Uterus (tissue), 4 donors: ENCODE measurements around the gene ISYNA1. TPM values are rescaled to one million over a fixed set of nuclear protein-coding genes. Genes with fewer than 3 reads are reported as not detected.

ENCODE experiments used
- DNase-seq, 2 donors: peaks; one replicate each; pipeline ENCODE4 v3.0.0-alpha.2; 2019 to 2020
- H3K27ac ChIP-seq, 2 donors: fragments of 200-600 bp; sonication (generic); 1 replicate in 1 of 2; 2 replicates in 1 of 2; pipeline ENCODE4 v1.5.1; 2016 to 2018
- H3K27me3 ChIP-seq, 2 donors: fragments of 200-600 bp; sonication (generic); one replicate each; pipeline ENCODE4 v1.5.1; 2018 to 2019; ENCODE audit warnings: control low read depth in 1 of 2
- H3K36me3 ChIP-seq, 2 donors: fragments of 200-600 bp; sonication (generic); one replicate each; pipeline ENCODE4 v1.5.1; 2019; ENCODE audit warnings: control low read depth in 1 of 2
- H3K4me1 ChIP-seq, 2 donors: fragments of 200-600 bp; sonication (generic); one replicate each; pipeline ENCODE4 v1.5.1; 2018 to 2019; ENCODE audit warnings: control low read depth in 1 of 2
- H3K4me3 ChIP-seq, 2 donors: fragments of 200-600 bp; sonication (generic); 1 replicate in 1 of 2; 2 replicates in 1 of 2; pipeline ENCODE4 v1.5.1; 2018 to 2019; ENCODE audit warnings: mild to moderate bottlenecking in 1 of 2
- H3K9me3 ChIP-seq, 2 donors: fragments of 200-600 bp; sonication (generic); one replicate each; pipeline ENCODE4 v1.5.1; 2019; ENCODE audit warnings: control low read depth in 1 of 2
- POLR2A ChIP-seq, 2 donors: fragments of 450-650 bp; IDR thresholded peaks; one replicate each; pipeline ENCODE4 v1.6.1; 2016; ENCODE audit warnings: antibody characterized with exemption in 2 of 2, mild to moderate bottlenecking in 1 of 2, moderate library complexity in 1 of 2
- intact Hi-C: fragments of 100-400 bp; cut with DNase I; formaldehyde crosslinking; loops from one replicate; pipeline ENCODE4 v1.15.1; 2023; ENCODE audit warnings: low total_unique reads
- total RNA-seq, 4 donors: library from RNA; depleted of rRNA in 3 of 4; stranded (reverse); fragments of >200 nt in 3 of 4; gene quantifications; one replicate each; pipeline versions ENCODE4 v1.1.0 to v1.2.4, GENCODE V29; 2014 to 2023
- TF ChIP-seq, protein P1 (sequence below), 4 experiments: fragments of 200-600 bp in 2 of 4; fragments of 450-650 bp in 2 of 4; sonication (generic) in 2 of 4; IDR thresholded peaks; one replicate each; pipeline ENCODE4 v1.5.1; 2016 to 2019; ENCODE audit warnings: antibody characterized with exemption in 4 of 4, mild to moderate bottlenecking in 2 of 4, moderate library complexity in 1 of 4
- donor health status: DM: yes; HTN: yes; CAD: no.

ISYNA1 gene
- total RNA-seq, 4 donors from 2014 or later, result 56.8 to 152 (median 106) TPM

DNA sequence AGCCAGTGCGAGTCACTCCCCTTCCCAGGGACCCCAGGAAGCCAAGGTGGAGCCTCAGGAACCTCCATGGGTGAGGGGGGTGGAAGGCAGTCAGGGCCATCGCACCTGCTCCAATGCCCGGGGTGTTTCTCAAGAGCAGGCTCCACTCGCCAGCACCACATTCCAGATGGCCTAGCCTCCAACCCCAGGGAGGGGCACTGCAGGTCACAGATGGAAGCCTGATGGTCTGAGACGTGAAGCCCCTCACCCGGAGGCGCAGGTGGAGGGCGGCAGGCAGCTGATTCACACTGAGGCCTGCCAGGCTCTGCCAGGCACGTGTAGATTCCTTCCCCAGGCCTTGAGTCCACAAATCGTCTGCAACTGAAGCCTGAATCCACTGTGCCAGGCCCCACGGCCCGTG lies 23.0 kb upstream of the ISYNA1 start:
- H3K9me3 ChIP-seq, result no peaks in the 10 kb centered on the region
- peaks cover 20 to 36% of the 10 kb centered on the region in 2 donors for H3K4me1 ChIP-seq
- H3K27ac ChIP-seq, result peak overlapping the region; percentile 86
- H3K36me3 ChIP-seq, result no peaks in the 10 kb centered on the region
- H3K27me3 ChIP-seq, result no peaks in the 10 kb centered on the region
- H3K4me3 ChIP-seq, result no peak overlapping the region
- TF ChIP-seq POLR2A (IDR thresholded peaks at IDR 0.05), result no peak
- TF ChIP-seq, protein P1, sequence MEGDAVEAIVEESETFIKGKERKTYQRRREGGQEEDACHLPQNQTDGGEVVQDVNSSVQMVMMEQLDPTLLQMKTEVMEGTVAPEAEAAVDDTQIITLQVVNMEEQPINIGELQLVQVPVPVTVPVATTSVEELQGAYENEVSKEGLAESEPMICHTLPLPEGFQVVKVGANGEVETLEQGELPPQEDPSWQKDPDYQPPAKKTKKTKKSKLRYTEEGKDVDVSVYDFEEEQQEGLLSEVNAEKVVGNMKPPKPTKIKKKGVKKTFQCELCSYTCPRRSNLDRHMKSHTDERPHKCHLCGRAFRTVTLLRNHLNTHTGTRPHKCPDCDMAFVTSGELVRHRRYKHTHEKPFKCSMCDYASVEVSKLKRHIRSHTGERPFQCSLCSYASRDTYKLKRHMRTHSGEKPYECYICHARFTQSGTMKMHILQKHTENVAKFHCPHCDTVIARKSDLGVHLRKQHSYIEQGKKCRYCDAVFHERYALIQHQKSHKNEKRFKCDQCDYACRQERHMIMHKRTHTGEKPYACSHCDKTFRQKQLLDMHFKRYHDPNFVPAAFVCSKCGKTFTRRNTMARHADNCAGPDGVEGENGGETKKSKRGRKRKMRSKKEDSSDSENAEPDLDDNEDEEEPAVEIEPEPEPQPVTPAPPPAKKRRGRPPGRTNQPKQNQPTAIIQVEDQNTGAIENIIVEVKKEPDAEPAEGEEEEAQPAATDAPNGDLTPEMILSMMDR (IDR thresholded peaks at IDR 0.05), result no peak
- DNase-seq, result no peak
- intact Hi-C loops, result no loop called here

DNA sequence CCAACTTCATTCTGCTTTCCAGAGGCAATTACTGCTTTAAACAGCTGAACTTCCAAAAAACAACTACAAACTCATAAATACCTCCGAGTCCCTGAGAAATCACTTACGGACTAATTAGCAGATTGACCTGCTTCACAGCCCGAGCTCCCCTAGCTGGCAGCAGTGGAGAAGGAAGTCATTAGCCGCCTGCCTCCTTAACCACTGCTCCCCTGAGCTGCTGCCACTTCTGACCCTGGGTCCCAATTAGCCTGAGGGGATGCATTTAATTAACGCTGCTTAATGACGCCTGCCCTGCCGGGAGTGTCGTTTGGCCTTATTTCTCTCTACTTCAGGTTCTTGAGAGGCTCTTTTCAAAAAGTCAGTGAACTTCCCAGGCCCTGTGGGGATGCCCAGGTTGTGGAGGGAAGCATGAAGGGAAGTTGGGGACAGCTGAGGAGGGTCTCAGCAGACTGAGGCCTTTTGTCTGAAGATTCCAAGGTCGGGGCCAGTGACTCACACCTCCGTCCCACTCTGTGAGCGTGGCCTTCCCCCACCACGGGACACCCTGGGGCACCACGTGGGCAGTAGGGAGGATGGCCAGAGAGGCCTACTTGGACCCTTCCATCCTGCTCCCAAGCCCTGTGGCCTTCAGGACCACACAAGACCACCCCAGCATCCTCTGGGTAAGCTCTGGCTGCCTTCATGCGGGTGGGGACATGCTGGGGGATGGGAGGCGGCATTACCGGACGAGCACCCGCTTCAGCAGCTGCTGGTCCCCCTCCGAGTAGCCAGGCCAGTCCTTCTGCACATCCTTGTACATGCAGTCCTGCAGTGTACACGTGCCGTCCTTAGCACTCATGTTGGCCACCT lies 19.8 kb upstream of the ISYNA1 start:
- no peak for TF ChIP-seq POLR2A (IDR thresholded peaks at IDR 0.05)
- TF ChIP-seq, protein P1 (IDR thresholded peaks at IDR 0.05), result no peak
- intact Hi-C loops, result loop anchor here (10.0 kb wide), 1 partner anchor 387 kb away; no protein-coding TSS in a partner anchor
- no peak for DNase-seq
- no peaks in the 10 kb centered on the region for H3K9me3 ChIP-seq
- H3K4me1 ChIP-seq, result peaks cover 10 to 20% of the 10 kb centered on the region in 2 donors
- H3K27me3 ChIP-seq, result no peaks in the 10 kb centered on the region
- H3K4me3 ChIP-seq, result no peak overlapping the region
- no peaks in the 10 kb centered on the region for H3K36me3 ChIP-seq
- H3K27ac ChIP-seq, result peak overlapping the region; percentile 19 to 41

DNA sequence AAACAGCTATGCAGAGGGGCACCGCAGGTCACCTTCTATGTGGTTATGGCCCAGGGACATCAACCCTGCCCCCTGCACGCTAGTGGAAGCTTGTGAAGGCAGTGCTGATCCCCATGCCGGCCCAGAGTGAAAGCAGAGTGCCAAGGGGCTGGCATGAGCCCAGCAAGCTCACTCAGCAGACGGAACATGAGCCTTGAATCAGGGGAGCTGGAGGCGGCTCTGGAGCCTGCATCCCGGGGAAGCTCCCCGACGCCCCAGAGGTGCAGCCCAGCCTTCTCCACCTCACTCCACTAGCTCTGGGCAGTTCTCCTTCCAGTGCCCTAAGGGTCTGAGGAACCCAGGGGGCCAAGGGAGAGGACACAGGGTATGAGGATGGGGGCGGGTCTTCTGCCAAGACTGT lies 19.0 kb upstream of the ISYNA1 start:
- DNase-seq, result peak; percentile 56 to 63
- TF ChIP-seq POLR2A (IDR thresholded peaks at IDR 0.05), result no peak
- TF ChIP-seq, protein P1 (IDR thresholded peaks at IDR 0.05), result no peak
- H3K27me3 ChIP-seq, result no peaks in the 10 kb centered on the region
- peak overlapping the region; percentile 19 to 41 for H3K27ac ChIP-seq
- intact Hi-C loops, result loop anchor here (10.0 kb wide), 1 partner anchor 388 kb away; no protein-coding TSS in a partner anchor
- H3K36me3 ChIP-seq, result no peaks in the 10 kb centered on the region
- H3K4me1 ChIP-seq, result peaks cover 10 to 20% of the 10 kb centered on the region in 2 donors
- no peak overlapping the region for H3K4me3 ChIP-seq
- no peaks in the 10 kb centered on the region for H3K9me3 ChIP-seq

DNA sequence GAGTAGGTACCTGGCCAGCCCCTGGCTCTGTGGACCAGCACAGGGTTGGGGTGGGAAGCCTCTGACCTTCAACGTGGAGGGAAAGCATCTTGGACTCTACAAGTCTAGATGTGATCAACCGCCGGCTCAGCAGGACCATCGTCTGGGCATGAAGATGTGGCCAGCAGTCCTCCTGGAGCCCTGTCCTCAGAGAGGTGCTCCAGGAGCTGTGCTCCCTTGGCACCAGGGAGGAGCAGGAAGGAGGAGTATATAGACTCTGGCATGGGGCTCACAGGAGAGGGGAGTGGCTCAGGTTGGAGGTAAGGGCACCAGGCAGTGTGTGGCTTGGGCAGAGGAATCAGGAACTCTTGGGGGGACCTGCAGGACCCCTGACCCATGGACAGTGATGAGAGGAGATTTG lies 18.3 kb upstream of the ISYNA1 start:
- no peaks in the 10 kb centered on the region for H3K27me3 ChIP-seq
- no peaks in the 10 kb centered on the region for H3K36me3 ChIP-seq
- intact Hi-C loops, result loop anchor here (10.0 kb wide), 1 partner anchor 389 kb away; no protein-coding TSS in a partner anchor
- peaks cover 10 to 18% of the 10 kb centered on the region in 2 donors for H3K4me1 ChIP-seq
- H3K9me3 ChIP-seq, result no peaks in the 10 kb centered on the region
- no peak overlapping the region for H3K4me3 ChIP-seq
- TF ChIP-seq POLR2A (IDR thresholded peaks at IDR 0.05), result no peak
- TF ChIP-seq, protein P1 (IDR thresholded peaks at IDR 0.05), result no peak
- peak overlapping the region; percentile 19 to 41 for H3K27ac ChIP-seq
- no peak for DNase-seq
